ENCODE data around the gene ONECUT3.

GRCh38 chr19:1808395-1808731 is 55.1 kb downstream of the ONECUT3 start:
- TF ChIP-seq FOXM1 (IDR thresholded peaks at IDR 0.05; ENCODE audit: low read depth) (no peak), CTCF (IDR thresholded peaks at IDR 0.05) (no peak), EZH2phosphoT487 (IDR thresholded peaks at IDR 0.05; ENCODE audit: borderline replicate concordance, low read depth) (no peak), CHD2 (IDR thresholded peaks at IDR 0.05; ENCODE audit: low read length, partially characterized antibody) (no peak), GABPA (IDR thresholded peaks at IDR 0.05; ENCODE audit: low read depth) (no peak), TEAD4 (IDR thresholded peaks at IDR 0.05; ENCODE audit: borderline replicate concordance, insufficient read depth) (no peak), RAD21 (IDR thresholded peaks at IDR 0.05; ENCODE audit: low read length) (no peak), NRF1 (IDR thresholded peaks at IDR 0.05; ENCODE audit: low read depth, low read length) (no peak), POLR2AphosphoS5 (IDR thresholded peaks at IDR 0.05; ENCODE audit: low read depth, low read length) (no peak), USF1 (IDR thresholded peaks at IDR 0.05; ENCODE audit: borderline replicate concordance, low read depth) (no peak), GATA2 (CRISPR knock-in tag; IDR thresholded peaks at IDR 0.05) (no peak)
